DMS 273 (cell line): ENCODE results near the gene GTPBP2.
"Not testable (repeated sequence)": the region's sequence is repeated elsewhere in the genome, so short reads cannot be mapped to it uniquely, and the experiment has no call there.

ENCODE experiments used
- DNase-seq: peaks from one replicate; lab custom pipeline; 2025; ENCODE audit not compliant: unreplicated experiment; lab: John Stamatoyannopoulos, UW

The GTPBP2 gene

DNA sequence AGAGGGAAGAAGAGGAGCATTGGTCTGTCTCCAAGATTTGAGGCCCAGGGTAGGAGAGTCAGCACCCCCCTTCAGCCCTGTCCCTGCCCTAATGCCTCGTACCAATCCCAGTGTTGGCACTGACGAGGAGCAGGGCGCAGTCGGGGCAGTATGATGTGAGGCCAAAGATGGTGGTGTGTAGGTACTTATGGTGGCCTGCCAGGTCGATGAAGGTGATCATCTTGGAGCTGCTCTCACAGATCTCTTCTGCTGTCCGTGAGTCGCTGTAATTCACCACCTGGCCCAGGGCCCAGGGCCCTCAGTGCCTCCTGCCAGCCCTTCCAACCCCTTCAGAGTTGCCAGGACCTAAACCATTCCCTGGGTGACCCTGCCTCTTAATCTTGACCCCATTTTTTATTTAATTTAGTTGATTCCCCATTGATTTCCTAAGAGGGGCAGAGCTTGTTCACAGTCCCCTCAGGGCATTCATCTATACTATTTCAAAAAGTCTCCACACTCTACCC lies 4.2 kb downstream of the GTPBP2 start:
- DNase-seq, result no peak

DNA sequence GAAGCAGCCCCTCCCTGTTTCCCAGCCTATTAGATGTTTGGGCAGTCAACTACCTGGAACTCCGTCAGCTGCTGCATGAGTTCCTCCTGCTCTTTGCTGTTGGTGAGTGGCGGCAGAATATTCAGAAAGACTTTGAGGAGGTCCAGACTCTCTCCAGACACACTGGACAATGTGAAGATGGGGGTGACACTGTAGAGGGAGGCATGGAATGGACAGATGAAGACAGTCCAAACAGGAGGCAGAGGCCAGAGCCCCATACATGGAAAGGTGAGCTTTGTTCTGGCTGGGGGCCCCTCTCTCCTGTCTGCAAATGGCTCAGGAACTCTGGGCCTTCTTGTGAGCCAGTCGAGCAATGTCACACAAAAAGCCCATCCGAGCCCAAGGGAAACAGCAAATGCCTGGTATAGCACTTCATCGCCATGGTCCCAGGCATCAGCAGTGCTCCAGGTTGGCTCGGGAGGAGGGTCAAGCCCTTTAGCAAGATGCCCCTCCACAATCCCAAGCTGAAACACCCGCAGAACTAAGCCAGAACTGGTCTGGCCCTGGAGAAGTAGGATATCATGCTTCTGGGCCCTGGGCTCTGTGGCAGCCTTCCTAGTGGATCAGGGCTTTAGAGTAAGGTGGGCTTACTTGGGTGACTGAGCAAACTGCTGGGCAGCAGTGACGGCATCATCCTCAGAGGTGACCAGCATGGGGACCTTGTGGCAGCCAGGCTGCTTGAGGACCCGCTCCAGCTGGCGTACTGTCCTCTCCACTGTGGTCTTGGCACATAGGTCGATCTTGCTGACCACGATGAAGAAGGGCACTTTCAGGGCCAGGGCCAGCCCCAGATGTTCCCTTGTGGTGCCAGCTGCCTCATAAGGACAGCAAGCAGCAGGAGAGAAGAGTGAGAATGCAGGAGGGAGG lies 4.9 kb downstream of the GTPBP2 start:
- DNase-seq, result no peak

DNA sequence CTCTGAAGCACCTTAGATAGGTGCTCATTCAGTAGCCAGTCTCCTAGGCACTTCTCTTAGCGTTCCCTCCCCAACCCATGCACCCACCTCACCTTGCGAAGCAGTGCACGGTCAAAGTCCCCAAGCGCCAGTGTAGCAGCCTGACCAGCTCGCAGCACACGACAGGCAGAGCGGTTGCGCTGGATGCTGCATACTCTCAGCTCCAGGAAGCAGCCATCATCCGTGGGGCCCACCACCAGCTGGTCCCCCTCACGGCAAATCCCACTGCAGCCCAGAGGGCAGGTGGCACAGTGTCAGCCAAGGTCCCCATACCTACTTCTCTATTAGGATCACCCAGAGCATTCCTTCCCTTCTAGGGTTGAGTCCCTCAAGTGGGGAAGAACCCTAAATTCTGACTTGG lies 6.5 kb downstream of the GTPBP2 start:
- no peak for DNase-seq

DNA sequence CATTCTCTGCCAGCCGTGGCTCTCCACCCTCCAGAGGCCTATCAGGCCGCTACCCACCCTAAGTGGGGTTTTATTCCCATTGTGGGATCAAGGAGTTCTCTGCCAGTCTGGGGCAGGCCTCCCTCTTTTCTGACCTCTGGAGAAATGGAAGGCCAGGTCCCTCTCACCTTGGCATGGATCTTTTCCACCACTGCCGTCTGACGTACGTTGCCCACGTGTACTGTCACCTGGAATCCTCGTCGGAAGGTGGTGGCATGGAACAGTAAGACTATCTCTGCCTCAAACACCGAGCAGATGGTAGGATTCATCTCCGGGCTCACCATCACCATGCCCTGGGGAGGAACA lies 7.3 kb downstream of the GTPBP2 start:
- no peak for DNase-seq

DNA sequence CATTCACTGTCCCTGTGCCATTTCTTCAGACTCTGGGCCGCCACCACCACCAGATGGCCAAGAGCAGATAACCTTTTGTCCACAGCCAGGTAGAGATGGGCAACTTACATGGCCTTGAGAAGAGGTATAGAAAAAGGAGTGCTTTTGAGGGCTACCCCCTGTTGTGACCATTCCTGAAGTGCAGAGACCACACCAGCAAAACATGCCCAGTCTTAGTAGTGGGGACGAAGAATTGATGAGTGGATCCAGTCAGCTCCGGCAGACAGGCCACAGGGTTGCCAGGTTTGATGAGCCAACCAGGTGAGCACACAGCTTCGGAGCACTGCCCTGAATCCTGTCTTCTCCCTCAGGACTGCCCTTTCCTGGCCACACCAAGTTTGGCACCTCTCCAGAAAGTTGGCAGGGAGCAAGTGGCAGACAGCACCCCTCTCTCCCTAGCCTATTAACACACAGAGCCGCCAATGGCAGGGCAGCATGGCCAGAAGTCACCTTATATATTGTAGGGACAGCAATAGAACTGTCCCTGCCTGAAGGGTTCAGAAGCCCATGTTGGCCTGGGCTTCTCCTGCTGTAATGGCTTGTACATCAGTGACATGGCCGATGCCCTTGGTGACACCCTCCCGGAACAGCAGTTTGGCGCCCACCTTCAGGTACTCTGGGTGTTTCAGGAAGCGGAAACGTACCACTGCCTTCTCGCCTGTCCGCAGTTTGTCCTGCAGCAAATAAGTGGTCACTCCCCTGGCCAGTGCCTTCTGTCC lies 7.8 kb downstream of the GTPBP2 start:
- DNase-seq, result no peak

DNA sequence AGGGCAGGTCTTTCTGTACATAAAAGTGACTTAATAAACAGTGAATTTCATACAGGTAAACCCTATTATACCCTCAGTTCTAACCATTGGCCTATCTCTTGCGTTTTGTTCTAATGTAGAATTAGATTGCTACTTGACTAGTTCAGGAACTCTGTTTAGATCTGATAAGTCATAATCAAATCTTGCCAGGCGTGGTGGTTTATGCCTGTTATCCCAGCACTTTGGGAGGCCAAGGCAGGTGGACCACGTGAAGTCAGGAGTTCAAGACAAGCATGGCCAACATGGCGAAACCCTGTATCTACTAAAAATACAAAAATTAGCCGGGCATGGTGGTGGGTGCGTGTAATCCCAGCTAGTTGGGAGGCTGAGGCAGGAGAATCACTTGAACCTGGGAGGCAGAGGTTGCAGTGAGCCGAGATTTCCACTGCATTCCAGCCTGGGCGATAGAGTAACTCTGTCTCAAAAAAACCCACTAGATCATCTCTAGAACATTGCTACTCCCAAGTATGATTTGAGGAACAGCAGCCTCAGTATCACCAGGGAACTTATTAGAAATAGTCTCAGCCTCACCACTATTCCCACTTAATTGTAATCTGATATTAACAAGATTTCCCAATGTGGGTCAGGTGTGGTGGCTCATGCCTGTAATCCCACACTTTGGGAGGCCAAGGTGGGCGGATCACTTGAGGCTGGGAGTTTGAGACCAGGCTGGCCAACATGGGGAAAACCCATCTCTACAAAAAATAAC lies 12.2 kb downstream of the GTPBP2 start:
- no peak for DNase-seq

DNA sequence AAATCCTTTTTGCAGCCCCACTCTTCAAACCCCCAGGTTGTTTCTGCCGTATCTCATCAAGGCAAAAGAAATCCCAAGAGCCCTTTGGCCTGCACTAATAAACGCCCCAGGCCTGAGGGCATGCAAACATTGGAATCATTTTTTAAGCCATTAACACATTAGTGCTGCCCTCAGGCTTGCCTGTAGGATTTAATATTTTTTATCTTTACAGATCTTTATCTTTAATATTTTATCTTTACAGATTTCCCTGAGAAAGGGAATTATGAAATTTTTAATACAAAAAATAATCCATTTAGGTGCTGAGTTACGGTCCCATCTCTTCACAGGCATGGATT lies 14.7 kb downstream of the GTPBP2 start:
- no peak for DNase-seq

DNA sequence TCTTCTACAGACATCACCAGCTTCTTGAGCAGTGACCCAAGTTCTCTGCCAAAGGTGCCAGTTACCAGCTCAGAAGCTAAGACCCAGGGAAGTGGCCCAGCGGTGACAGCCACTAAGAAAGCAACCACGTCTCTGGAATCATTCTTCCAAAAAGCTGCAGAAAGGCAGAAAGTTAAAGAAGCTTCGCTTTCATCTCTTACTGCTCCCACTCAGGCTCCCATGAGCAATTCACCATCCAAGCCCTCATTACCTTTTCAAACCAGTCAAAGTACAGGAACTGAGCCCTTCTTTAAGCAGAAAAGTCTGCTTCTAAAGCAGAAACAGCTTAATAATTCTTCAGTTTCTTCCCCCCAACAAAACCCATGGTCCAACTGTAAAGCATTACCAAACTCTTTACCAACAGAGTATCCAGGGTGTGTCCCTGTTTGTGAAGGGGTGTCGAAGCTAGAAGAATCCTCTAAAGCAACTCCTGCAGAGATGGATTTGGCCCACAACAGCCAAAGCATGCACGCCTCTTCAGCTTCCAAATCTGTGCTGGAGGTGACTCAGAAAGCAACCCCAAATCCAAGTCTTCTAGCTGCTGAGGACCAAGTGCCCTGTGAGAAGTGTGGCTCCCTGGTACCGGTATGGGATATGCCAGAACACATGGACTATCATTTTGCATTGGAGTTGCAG lies 15.2 kb downstream of the GTPBP2 start:
- DNase-seq, result no peak

DNA sequence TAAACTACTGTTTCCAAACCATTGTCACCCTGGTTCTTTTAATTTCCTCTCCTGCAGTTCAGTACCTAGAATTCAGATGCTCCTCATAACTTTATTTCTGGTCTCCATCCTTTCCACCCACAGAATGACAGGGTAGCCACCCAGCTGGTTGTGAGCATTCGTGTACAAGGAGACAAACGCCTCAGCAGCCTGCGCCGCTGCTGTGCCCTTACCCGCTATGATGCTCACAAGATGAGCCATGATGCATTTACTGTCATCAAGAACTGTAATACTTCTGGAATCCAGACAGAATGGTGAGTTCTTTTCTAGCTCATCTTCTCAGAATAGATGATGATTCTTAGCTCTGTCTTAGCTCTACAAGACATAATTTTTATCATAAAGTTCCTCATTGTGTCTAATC lies 18.6 kb downstream of the GTPBP2 start:
- DNase-seq, result no peak

DNA sequence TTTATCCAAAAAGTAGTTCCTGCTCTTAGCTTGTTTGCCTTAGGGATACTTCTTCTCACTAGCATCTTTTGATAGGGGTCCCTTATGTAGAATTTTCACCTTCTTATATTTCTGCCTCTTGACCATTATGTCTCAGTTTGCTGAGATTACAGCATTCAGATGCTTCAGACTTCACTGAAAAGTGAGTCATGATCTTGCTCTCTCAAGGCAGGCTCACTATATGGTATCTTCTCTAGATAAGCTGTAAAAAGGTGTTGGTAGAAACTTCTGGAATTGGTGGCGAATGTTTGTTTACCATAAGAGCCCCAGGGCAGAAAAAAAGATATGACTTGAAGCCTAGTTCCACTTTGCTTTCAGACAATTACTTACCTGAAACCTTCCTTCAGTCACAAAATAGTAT lies 19.7 kb downstream of the GTPBP2 start:
- DNase-seq, result no peak

DNA sequence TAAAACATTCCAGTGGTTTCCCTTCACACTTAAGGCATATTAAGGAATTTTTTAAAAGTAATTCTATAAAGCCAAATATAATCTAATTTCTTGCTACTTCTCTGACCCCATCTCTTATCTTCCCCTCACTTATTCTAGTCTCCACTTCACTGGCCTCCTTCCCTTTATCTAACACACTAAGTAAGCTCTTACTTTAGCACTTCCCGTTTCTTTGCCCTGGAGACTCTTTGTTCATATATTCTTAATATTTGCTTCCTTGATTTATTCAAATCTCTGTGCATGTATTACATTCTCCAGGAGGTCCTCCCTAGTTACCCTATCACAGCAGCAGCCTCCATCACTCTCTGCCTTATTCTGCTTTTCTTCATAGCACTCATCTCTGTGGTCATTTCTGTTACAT lies 20.3 kb downstream of the GTPBP2 start:
- no peak for DNase-seq

DNA sequence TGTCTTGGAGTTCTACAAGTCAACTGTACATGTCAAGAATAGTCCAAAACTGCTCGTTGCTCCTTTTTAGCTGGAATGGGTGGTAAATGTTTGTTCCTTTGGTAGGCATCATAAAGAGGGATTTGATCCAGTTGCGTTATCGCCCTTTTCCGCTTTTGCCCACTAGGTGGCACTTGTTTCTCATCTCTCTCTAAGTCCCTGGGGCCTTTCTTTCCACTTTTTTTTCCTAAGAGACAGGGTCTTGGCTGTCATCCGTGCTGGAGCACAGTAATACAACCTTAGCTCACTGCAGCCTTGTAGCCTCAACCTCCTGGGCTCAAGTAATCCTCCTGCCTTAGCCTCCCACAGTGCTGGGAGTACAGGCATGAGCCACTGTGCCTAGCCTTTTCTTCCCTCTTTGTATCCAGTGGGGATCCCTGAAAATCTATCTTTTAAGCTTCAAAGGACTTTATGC lies 20.7 kb downstream of the GTPBP2 start:
- peak; percentile 90 for DNase-seq

DNA sequence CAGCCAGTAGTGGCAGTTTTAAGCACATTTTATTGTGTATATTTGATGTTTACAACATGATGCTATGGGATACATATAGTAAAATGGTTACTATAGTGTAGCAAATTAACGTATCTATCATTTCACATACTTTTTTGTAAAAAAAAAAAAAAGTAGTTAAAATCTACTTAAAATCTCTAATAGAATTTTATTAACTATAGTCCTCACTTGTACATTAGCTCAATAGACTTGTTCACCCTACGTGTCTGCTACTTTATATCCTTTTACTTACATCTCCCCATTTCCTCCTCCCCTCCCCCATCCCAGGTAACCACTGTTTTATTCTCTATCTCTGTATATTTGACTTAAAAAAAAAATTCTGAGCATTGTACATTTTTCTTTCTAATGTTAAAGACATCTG lies 23.0 kb downstream of the GTPBP2 start:
- no peak for DNase-seq

DNA sequence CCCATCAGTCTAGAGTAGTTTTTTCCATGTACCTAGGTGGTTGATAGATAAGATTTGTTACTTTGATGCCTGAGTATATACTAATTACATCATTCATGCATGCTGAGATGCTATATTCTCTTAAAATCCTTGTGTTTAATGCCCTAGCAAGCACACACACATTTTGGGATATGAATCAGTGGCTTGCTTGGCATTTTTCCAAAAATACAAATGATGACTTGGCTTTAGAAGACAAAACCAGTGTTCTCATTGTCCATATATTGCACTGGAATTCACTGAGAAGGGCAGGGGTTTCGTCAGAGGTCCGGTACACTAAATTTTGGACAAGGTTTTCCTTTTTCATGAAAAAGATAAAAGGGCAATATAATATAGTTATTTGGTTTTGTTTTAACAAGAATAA lies 24.9 kb downstream of the GTPBP2 start:
- DNase-seq, result no peak

DNA sequence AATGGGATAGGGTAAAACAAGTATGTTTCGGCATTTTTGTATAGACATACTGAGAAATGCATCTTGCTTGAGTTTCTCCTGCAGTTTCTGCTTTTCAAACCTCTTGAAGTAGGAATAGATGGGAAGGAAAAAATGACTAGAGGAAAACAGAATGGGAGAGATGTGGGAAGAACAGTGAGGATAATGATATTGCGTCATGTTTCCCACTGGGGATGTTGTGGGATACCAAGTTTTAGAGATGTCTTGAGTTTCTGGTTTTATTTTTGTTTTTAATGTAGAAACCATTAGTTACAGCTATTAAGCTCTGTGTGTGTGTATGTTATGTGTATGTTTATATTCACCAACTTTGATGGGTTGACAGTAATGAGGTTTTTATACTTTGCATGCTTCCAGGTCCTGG lies 28.5 kb downstream of the GTPBP2 start:
- DNase-seq, result no peak

DNA sequence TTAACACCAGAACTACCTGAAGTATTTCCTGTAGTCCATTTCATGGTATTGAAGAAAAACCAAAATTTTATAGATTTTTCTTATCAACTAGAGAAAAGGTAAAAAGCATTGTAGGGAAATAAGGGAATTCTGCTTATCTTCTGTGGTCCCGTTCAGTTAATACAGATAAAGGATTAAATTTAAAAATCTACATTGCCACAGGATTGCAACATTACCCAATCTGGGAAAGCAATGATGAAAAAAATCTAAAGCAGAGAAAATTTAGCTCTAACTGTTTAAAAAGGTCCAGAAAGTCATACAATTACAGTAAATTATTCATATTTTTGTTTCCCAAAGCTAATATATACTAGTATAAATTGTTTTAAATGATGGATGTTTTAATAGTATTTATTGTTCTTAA lies 35.1 kb downstream of the GTPBP2 start:
- no peak for DNase-seq

DNA sequence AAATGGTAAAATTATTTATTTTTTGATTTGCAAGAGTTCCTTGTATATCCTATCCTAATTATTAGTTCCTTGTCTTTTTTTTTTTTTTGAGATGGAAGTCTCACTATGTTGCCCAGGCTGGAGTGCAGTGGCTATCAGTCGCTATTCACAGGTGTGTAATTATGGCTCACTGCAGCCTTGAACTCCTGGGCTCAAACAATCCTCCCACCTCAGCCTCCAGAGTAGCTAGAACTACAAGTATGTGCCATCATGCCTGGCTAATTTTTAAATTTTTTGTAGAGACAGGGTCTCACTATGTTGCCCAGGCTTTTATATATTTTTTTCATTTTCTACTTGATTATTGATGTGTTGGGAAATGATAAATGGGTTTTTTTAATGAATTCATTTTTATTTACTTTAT lies 39.5 kb downstream of the GTPBP2 start:
- DNase-seq, result not testable (repeated sequence)

DNA sequence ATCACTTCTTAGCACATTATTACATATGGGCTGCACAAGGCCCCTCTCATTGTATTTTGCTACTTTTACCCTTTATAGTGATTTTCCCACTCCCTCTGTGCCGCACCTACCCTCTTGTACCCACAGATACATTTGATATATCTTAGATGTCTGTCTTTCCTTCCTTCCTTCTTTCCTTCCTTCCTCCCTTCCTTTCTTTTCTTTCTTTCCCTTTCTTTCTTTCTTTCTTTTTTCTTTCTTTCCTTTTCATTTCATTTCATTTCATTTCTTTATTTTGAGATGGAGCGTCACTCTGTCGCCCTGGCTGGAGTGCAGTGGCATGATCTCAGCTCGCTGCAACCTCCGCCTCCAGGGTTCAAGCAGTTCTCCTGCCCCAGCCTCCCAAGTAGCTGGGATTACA lies 40.9 kb downstream of the GTPBP2 start:
- DNase-seq, result no peak

DNA sequence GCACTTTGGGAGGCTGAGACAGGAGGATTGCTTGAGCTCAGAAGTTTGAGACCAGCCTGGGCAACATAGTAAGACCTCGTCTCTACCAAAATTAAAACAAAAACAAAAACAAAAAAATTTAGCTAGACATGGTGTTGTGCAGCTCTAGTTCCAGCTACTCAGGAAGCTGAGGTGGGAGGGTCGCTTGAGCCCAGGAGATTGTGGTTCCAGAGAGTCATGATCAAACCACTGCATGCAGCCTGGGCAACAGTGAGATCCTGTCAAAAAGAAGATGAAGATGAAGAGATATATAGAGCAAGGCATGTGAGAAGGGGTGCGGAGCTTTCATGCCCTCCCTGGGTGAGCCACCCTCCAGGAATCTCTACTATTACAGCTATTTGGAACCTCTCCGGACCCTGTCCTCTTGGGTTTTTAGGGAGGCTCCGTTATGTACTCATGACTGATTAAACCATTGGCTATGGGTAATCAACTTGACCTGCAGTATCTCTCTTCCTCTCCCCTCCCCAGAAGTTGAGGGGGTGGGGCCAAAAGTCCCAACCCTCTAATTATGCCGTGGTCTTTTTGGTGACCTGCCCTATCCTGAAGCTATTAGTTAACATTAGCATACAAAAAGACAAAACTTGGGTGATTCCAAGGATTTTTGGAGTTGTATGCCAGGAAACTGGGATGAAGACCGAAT lies 44.0 kb downstream of the GTPBP2 start:
- DNase-seq, result no peak

DNA sequence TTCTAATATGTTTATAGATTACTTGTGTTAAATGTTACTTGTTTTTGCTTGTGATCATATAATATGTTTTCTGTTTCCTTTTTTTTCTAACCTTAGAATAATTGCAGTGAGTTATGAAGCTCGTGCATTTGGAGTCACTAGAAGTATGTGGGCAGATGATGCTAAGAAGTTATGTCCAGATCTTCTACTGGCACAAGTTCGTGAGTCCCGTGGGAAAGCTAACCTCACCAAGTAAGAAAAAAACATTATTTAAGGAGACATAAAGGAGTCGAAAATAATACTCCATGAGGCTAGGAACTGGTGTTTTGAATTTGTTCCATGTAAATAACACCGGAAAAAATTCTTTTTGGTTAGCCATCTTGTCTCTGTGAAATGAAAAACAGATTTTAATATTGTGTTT lies 46.2 kb downstream of the GTPBP2 start:
- DNase-seq, result no peak

DNA sequence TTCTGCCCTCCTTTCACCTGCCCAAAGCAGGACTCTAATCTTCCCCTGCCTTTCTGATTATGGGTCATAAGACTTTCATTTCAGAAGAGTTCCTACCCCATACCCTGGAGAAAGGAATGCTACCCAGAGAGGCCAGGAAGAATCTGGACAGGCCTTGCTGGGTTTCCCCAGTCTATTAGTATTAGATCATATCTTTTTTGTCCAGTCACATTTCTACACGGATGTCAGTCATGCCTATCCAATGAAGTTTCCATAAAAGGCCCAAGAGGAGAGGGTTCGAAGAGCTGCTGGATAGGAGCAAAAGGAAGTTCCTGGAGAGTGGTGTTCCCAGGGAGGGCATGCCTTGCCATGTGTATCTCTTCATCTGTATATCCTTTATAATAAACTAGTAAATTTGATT lies 49.9 kb downstream of the GTPBP2 start:
- DNase-seq, result no peak
